ENCODE measurements around the gene TRIM14.

- TF ChIP-seq EZH2phosphoT487 (IDR thresholded peaks at IDR 0.05; ENCODE audit: borderline replicate concordance), result no peak
- TF ChIP-seq, protein P1, sequence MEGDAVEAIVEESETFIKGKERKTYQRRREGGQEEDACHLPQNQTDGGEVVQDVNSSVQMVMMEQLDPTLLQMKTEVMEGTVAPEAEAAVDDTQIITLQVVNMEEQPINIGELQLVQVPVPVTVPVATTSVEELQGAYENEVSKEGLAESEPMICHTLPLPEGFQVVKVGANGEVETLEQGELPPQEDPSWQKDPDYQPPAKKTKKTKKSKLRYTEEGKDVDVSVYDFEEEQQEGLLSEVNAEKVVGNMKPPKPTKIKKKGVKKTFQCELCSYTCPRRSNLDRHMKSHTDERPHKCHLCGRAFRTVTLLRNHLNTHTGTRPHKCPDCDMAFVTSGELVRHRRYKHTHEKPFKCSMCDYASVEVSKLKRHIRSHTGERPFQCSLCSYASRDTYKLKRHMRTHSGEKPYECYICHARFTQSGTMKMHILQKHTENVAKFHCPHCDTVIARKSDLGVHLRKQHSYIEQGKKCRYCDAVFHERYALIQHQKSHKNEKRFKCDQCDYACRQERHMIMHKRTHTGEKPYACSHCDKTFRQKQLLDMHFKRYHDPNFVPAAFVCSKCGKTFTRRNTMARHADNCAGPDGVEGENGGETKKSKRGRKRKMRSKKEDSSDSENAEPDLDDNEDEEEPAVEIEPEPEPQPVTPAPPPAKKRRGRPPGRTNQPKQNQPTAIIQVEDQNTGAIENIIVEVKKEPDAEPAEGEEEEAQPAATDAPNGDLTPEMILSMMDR (conservative IDR thresholded peaks at IDR 0.05; ENCODE audit: low read length), result no peak
Measured at GRCh38 chr9:98130576-98131228, 11.7 kb upstream of the TRIM14 start.
